Adrenal gland (tissue), 5 donors: ENCODE results near the gene HDHD5.

Experiments used
- CTCF ChIP-seq, 6 experiments: fragments of 450-650 bp in 4 of 6; fragments of 200-600 bp in 2 of 6; sonication (generic) in 1 of 6; IDR thresholded peaks; 1 replicate in 5 of 6; 2 replicates in 1 of 6; pipeline versions ENCODE4 v1.5.1 to v1.8.0; 2016 to 2021; ENCODE audit warnings: antibody characterized with exemption in 6 of 6, mild to moderate bottlenecking in 2 of 6, moderate library complexity in 1 of 6
- POLR2A ChIP-seq, 2 donors: fragments of 450-650 bp; IDR thresholded peaks; one replicate each; pipeline ENCODE4 v1.6.1; 2017; ENCODE audit warnings: antibody characterized with exemption in 2 of 2, mild to moderate bottlenecking in 2 of 2, moderate library complexity in 1 of 2
- donor health status: DM: no; HTN: no; CAD: no.

- TF ChIP-seq CTCF (IDR thresholded peaks at IDR 0.05), result no peak
- TF ChIP-seq POLR2A (IDR thresholded peaks at IDR 0.05), result no peak
These were observed 42.3 kb downstream of the HDHD5 start for GRCh38 chr22:17116572-17117330.
